ENCODE results near the gene MAST1. TPM values are rescaled to one million over a fixed set of nuclear protein-coding genes. Genes with fewer than 3 reads are reported as not detected.

The MAST1 gene
- 0.87 TPM in 1 of 2 replicates, not detected in the other for total RNA-seq

DNA sequence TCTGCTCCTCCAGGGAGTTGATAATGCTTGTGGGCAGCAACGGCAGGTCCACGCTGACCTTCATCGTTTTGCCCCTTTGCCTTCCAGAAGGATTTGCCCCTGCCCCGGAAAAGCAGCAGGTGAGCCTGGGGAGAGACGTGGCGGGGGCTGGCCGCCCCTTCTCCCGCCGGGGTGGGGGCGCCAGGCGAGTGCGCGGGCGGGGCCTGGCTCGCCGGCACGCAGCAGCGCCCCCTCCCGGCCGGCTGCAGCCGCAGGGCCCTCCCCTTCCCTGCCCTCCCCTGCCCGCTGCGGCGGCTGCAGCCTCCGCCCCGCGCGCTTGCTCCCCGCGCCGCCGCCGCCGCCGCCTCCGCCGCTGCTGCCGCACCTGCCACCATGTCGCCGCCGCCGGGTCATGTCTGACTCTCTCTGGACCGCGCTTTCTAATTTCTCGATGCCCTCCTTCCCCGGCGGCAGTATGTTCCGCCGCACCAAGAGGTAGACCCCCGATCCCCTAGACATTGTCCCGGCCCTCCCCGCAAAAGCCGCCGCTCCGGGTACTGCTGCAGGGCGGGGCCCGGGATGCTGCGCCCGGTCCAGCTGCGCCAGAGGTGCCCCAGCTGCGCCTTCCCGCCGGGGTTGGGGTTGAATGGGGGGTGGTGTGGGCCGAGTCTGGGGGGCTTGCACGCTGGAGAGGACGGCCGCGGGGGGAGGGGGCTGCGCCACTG, at the start of gene MAST1:
Gene MAST1 (plus strand): TSS at position 334 of the 704 bp plus-strand sequence. CDS start 58 bp downstream, at position 392.

DNA sequence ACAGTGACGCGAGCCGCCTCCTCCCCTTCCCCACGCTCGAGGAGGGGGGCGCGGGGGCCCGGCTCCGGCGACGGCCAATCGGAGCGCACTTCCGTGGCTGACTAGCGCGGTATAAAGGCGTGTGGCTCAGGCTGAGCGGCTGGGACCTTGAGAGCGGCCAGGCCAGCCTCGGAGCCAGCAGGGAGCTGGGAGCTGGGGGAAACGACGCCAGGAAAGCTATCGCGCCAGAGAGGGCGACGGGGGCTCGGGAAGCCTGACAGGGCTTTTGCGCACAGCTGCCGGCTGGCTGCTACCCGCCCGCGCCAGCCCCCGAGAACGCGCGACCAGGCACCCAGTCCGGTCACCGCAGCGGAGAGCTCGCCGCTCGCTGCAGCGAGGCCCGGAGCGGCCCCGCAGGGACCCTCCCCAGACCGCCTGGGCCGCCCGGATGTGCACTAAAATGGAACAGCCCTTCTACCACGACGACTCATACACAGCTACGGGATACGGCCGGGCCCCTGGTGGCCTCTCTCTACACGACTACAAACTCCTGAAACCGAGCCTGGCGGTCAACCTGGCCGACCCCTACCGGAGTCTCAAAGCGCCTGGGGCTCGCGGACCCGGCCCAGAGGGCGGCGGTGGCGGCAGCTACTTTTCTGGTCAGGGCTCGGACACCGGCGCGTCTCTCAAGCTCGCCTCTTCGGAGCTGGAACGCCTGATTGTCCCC, 46.8 kb upstream of the MAST1 start, which contains the start of gene JUNB:
Gene JUNB (plus strand): TSS at position 142 of the 706 bp plus-strand sequence. CDS start 286 bp downstream, at position 428.

DNA sequence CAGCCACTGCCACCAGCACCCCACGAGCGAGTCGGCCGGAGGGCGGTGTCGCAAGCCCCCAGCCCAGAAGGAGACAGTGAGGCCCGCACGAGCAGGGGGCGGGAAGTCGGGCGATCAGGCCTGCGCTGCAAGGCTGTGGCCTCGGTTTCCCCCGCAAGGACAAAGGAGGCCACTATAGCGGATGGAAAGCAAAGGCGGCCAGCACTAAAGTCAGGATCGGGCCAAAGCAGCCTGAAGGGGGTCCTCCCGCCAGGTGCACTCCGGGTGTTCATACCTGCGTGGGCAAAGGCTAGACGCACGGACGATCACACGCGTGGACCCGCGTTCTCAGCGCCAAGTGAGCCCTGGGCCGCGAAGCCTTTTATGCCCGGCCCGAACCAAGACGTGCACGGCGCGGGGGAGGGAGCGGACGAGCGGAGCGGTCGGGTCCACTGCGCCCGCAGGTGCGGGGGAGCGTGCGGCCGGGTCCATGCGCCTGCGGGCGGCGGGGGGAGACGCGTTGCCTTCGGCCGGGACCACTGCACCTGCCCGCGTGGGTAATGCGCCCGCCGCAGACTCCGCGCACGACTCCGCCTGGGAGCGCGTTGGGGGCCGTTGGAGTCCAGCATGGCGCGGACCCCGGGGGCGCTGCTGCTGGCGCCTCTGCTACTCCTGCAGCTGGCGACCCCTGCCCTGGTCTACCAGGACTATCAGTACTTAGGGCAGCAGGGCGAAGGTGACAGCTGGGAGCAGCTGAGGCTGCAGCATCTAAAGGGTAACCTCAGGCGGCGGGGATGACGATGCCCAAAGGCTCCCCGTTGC, 36.6 kb upstream of the MAST1 start, which contains the start of the genes PRDX2 and THSD8:
Gene PRDX2 (minus strand): TSS at position 335 of the 801 bp plus-strand sequence. CDS start 539 bp downstream, outside the sequence.
Gene THSD8 (plus strand): TSS at position 604 of the 801 bp plus-strand sequence. CDS start 3 bp downstream, at position 607.

DNA sequence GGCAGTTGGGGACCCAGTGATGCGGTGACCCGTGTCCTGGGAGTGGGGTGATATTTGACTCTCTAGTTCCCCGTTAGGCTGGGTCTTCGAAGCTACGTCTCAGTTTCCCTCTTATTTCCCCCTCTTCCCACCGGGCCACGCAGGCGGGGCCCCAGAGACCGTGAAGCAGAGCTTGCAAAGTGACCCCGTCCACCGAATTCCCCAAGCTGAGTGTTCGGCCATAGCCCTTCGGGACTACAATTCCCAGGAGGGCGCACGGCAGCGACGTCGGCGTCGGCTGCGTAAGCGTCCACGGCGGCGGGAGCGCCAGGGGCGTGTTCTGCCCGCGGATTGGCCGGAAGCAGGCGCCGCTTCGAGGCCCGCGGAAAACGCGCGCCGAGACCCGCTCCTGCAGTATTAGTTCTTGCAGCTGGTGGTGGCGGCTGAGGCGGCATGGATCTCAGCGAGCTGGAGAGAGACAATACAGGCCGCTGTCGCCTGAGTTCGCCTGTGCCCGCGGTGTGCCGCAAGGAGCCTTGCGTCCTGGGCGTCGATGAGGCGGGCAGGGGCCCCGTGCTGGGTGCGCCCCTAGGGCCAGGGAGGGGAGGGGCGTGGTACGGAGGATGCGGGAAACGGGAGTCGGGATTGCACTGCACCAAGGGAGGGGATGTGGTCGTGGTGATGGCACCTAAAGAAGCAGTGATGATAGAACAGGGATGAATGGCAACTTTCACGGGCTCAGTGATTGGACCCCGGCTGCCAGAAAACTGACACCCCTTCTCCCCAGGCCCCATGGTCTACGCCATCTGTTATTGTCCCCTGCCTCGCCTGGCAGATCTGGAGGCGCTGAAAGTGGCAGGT, 31.9 kb upstream of the MAST1 start, which contains the start of gene RNASEH2A:
Gene RNASEH2A (plus strand): TSS at position 343 of the 840 bp plus-strand sequence. CDS start 90 bp downstream, at position 433.

DNA sequence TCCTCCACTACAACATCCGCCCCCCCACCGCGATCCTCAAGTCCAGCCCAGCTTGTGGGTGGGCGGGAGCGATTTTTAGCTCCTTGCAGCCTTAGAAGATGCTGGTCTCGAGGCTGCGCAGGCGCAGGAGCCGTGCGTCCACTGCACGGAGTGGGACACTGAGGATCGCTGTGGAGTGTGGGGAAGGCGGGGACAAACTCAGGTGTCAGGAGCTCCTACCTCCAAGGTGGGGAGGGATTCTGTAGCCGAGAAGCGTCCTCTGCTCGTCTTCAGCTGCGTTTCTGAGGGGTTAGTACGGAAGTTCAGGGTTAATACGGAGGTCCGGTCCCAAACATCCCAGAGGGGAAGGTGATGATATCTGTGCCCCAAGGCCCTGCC, 3.8 kb upstream of the MAST1 start, which contains the start of gene RTBDN:
Gene RTBDN (minus strand): TSS at position 14 of the 378 bp plus-strand sequence. CDS start 4,600 bp downstream, outside the sequence.

DNA sequence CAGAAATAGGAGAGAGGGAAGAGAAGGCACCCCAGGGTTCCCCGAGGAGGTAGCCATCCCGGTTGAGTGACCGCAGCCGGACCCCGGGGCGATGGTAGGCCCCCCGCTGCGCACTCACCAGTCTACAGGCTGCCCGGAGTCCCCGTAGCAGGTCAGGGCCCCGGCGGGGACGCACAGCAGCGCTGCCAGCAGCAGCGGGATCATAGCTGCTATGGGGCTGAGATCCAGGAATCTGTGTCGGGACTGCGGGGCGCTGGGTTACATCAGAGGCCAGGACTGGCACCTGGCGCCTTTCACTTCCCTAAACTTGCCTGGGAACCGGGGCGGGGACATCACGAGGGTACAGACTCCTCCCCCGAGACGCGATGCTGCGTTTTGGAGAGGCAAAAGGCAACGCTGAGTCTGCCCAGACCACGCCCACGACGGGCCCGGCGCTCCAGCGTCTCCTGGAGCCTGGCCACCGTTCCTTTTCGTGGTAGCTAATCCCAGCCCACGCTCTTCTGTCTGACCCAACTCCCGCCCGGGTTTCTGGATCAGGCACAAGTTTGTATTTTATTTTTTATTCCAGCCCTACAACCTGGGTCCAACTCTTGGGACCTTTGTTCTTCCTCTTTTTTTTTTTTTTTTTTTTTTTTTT, 43.0 kb downstream of the MAST1 start, which contains the start of gene DNASE2:
Gene DNASE2 (minus strand): TSS at position 278 of the 637 bp plus-strand sequence. CDS start 74 bp downstream, at position 204.

DNA sequence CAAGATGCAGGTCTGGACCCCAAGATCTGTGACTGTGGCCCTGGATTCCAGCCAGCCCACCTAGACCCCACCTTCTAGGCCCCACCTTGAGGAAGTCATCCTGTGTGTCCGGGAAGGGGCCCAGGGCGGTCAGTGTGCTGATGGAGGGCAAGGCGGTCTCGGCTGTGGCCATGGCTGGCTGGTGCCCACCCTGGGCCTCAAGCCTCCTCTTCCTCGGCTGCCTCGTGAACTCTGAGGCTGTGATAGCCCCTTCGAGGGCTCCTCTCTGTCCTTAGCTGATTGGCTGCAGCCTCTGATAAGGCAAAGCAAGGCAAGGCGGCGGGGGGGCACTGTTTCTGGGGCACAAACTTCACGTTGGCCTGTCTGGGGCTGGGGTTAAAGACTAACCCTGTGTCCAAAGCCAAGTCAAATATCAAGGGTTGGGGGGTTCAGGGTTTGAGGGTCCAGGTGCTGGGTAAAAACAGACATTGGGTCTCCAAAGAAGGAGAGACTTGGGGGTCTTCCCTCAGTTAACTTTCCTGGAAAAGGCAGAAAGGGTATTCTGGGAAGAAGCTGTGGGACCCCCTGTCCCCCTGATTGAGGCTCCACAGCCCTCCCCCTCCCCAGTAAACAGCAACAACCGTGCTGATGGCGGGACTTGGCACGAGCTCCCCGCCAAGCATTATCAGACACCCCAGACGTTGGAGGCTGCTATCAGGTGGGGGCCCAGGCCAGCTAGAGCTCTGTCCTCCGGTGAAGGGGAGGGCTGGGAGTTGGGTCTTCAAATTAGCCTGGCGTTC, 48.8 kb downstream of the MAST1 start, which contains the start of gene KLF1:
Gene KLF1 (minus strand): TSS at position 233 of the 779 bp plus-strand sequence. CDS start 61 bp downstream, at position 172.

DNA sequence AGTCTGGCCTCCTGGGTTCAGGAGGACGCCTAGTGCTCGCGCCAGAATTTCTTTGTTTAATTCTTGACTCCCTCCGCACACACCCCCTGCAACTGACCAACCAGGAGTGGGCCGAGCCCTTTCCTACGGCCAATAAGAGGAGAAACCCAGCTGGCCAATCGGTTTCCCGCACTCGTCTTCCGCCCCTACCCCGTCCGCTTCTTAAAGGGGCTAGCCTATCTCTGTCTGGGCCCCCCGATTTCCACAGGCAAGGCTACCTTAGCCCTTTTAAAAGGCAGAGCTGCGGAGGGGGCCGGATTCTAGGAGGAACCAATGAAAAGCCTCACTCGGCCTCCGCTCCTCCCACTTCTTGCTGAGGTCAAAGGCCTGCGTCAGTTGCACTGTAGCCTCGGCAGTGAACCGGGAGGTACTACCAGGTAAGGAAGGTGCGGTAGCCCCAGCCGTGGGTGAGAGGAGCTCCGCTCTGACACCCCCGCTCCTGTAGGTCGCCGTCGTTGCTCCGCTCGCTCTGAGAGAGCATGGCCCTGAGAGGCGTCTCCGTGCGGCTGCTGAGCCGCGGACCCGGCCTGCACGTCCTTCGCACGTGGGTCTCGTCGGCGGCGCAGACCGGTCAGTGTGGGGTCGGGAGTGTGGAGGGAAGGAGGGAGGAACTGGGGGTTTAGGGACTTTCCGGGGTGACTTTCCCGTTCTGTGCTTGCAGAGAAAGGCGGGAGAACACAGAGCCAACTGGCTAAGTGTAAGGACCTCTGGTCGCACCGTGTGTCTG, 52.7 kb downstream of the MAST1 start, which contains the start of gene GCDH:
Gene GCDH (plus strand): TSS at position 374 of the 766 bp plus-strand sequence. CDS start 145 bp downstream, at position 519.

Other genes with a start within 250 kb of the MAST1 start
- 10.9 and 11.0 TPM in 2 replicates for gene ZNF490, start 227.7 kb upstream of the MAST1 start, total RNA-seq
- gene ZNF791, start 227.6 kb upstream of the MAST1 start, total RNA-seq: 17.2 and 17.5 TPM in 2 replicates
- 21.6 and 32.9 TPM in 2 replicates for gene MAN2B1, start 171.8 kb upstream of the MAST1 start, total RNA-seq
- gene WDR83, start 171.7 kb upstream of the MAST1 start, total RNA-seq: 6.3 and 10.4 TPM in 2 replicates
- 65.7 and 70.2 TPM in 2 replicates for gene DHPS, start 156.6 kb upstream of the MAST1 start, total RNA-seq
- not detected in 2 replicates for gene GNG14, start 150.5 kb upstream of the MAST1 start, total RNA-seq
- 7.2 and 7.6 TPM in 2 replicates for gene FBXW9, start 141.9 kb upstream of the MAST1 start, total RNA-seq
- gene TNPO2, start 114.6 kb upstream of the MAST1 start, total RNA-seq: 42.2 and 47.4 TPM in 2 replicates
- gene TRIR, start 103.8 kb upstream of the MAST1 start, total RNA-seq: 93.1 and 115 TPM in 2 replicates
- gene GET3, start 101.0 kb upstream of the MAST1 start, total RNA-seq: 116 and 130 TPM in 2 replicates
- gene BEST2, start 86.7 kb upstream of the MAST1 start, total RNA-seq: 0.25 TPM in 1 of 2 replicates, not detected in the other
- 12.8 and 24.1 TPM in 2 replicates for gene HOOK2, start 63.0 kb upstream of the MAST1 start, total RNA-seq
- gene JUNB, start 47.0 kb upstream of the MAST1 start, total RNA-seq: 41.7 and 53.9 TPM in 2 replicates
- gene PRDX2, start 36.7 kb upstream of the MAST1 start, total RNA-seq: 190 and 232 TPM in 2 replicates
- gene THSD8, start 36.4 kb upstream of the MAST1 start, total RNA-seq: 0.22 TPM in 1 of 2 replicates, not detected in the other
- gene RNASEH2A, start 31.9 kb upstream of the MAST1 start, total RNA-seq: 32.0 and 79.4 TPM in 2 replicates
- not detected in 2 replicates for gene RTBDN, start 3.9 kb upstream of the MAST1 start, total RNA-seq
- gene DNASE2, start 42.9 kb downstream of the MAST1 start, total RNA-seq: 13.5 and 35.4 TPM in 2 replicates
- not detected in 2 replicates for gene KLF1, start 48.7 kb downstream of the MAST1 start, total RNA-seq
- gene GCDH, start 52.6 kb downstream of the MAST1 start, total RNA-seq: 25.2 and 35.5 TPM in 2 replicates
- gene SYCE2, start 80.8 kb downstream of the MAST1 start, total RNA-seq: 0.11 and 0.12 TPM in 2 replicates
- 54.1 and 58.9 TPM in 2 replicates for gene FARSA, start 95.2 kb downstream of the MAST1 start, total RNA-seq
- gene CALR, start 100.1 kb downstream of the MAST1 start, total RNA-seq: 1,588 and 2,549 TPM in 2 replicates
- 68.9 and 87.4 TPM in 2 replicates for gene RAD23A, start 107.3 kb downstream of the MAST1 start, total RNA-seq
- gene GADD45GIP1, start 118.7 kb downstream of the MAST1 start, total RNA-seq: 26.6 and 36.4 TPM in 2 replicates
- gene DAND5, start 131.1 kb downstream of the MAST1 start, total RNA-seq: 0.12 TPM in 1 of 2 replicates, not detected in the other
- gene NFIX, start 157.0 kb downstream of the MAST1 start, total RNA-seq: 59.8 and 71.9 TPM in 2 replicates

Data from uterine smooth muscle cell (primary cell).